ENCODE measurements around the gene WNT8A.
A peak's percentile ranks its signal among the peaks of the same experiment; 100 is the strongest.

Gene WNT8A

GRCh38 chr5:138092301-138092700, 8.5 kb downstream of the WNT8A start:
- DNase-seq, result no peak

- DNase-seq, result no peak
Observed at GRCh38 chr5:138093036-138093435, 9.2 kb downstream of the WNT8A start.

GRCh38 chr5:138095100-138095907, 11.5 kb downstream of the WNT8A start:
- DNase-seq, result no peak

- no peak for DNase-seq
Observed at GRCh38 chr5:138096363-138096762, 12.5 kb downstream of the WNT8A start.

- no peak for DNase-seq
Observed at GRCh38 chr5:138096997-138097828, 13.4 kb downstream of the WNT8A start.

GRCh38 chr5:138102454-138103318, 18.9 kb downstream of the WNT8A start:
- no peak for DNase-seq

- no peak for DNase-seq
Observed at GRCh38 chr5:138103319-138103637, 19.4 kb downstream of the WNT8A start.

- DNase-seq, result no peak
Observed at GRCh38 chr5:138105709-138106108, 21.9 kb downstream of the WNT8A start.

GRCh38 chr5:138107213-138107612, 23.4 kb downstream of the WNT8A start:
- DNase-seq, result no peak

- DNase-seq, result no peak
Observed at GRCh38 chr5:138109463-138110265, 25.8 kb downstream of the WNT8A start.

GRCh38 chr5:138110266-138110963, 26.6 kb downstream of the WNT8A start:
- DNase-seq, result peak; percentile 73

GRCh38 chr5:138111181-138111580, 27.3 kb downstream of the WNT8A start:
- DNase-seq, result no peak

GRCh38 chr5:138111937-138112336, 28.1 kb downstream of the WNT8A start:
- DNase-seq, result no peak

- DNase-seq, result no peak
Observed at GRCh38 chr5:138115254-138115653, 31.4 kb downstream of the WNT8A start.

- DNase-seq, result no peak
Observed at GRCh38 chr5:138128334-138128733, 44.5 kb downstream of the WNT8A start.

GRCh38 chr5:138129347-138129746, 45.5 kb downstream of the WNT8A start:
- no peak for DNase-seq

- no peak for DNase-seq
Observed at GRCh38 chr5:138132543-138132942, 48.7 kb downstream of the WNT8A start.

GRCh38 chr5:138138949-138139780, 55.3 kb downstream of the WNT8A start, which contains the start of gene NME5:
Gene NME5 (minus strand): TSS chr5:138139428. CDS start chr5:138138780, 648 bp downstream.
- peak; percentile 83 for DNase-seq

GRCh38 chr5:138139781-138140090, 55.9 kb downstream of the WNT8A start:
- no peak for DNase-seq

- no peak for DNase-seq
Observed at GRCh38 chr5:138140268-138140667, 56.4 kb downstream of the WNT8A start.
